ENCODE measurements around the gene DOCK6. TPM values are rescaled to one million over a fixed set of nuclear protein-coding genes. Genes with fewer than 3 reads are reported as not detected.

DOCK6 gene
- total RNA-seq, 1 donor from 2014 or later: 43.2 TPM

DNA sequence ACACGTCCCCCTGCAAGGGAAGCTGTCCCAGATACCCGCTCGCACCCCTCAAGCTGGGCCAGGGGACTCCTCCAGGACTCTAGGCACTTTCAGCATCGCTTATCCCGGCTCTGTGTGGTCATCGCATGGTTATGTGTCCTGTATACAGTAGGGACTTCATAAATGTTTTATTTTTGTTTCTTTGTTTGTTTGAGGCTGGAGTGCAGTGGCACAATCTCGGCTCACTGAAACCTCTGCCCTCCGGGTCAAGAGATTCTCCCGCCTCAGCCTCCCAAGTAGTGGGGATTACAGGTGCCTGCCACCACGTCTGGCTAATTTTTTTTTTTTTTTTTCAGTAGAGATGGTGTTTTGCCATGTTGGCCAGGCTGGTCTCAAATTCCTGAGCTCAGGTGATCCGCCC is 15.4 kb downstream of the DOCK6 start:
- H3K36me3 ChIP-seq: peaks cover 64% of the 10 kb centered on the region
- H3K4me3 ChIP-seq: no peak overlapping the region
- intact Hi-C loops (cut with micrococcal nuclease): no loop called here
- DNase-seq: no peak
- H3K27me3 ChIP-seq (ENCODE audit: low read depth): no peaks in the 10 kb centered on the region
- peak overlapping the region; percentile 91 for H3K27ac ChIP-seq (replicated peaks)
- no peak for TF ChIP-seq CTCF (IDR thresholded peaks at IDR 0.05; ENCODE audit: borderline replicate concordance)
- H3K4me1 ChIP-seq: peaks cover 60% of the 10 kb centered on the region
- H3K9me3 ChIP-seq (replicated peaks): no peaks in the 10 kb centered on the region

GRCh38 chr19:11244846-11245589 is 17.3 kb downstream of the DOCK6 start:
- peak overlapping the region; percentile 91 for H3K27ac ChIP-seq (replicated peaks)
- no peaks in the 10 kb centered on the region for H3K9me3 ChIP-seq (replicated peaks)
- no peak for TF ChIP-seq CTCF (IDR thresholded peaks at IDR 0.05; ENCODE audit: borderline replicate concordance)
- no peak for DNase-seq
- intact Hi-C loops (cut with micrococcal nuclease): no loop called here
- no peak overlapping the region for H3K4me3 ChIP-seq
- peaks cover 64% of the 10 kb centered on the region for H3K36me3 ChIP-seq
- H3K4me1 ChIP-seq: peaks cover 49% of the 10 kb centered on the region
- no peaks in the 10 kb centered on the region for H3K27me3 ChIP-seq (ENCODE audit: low read depth)

DNA sequence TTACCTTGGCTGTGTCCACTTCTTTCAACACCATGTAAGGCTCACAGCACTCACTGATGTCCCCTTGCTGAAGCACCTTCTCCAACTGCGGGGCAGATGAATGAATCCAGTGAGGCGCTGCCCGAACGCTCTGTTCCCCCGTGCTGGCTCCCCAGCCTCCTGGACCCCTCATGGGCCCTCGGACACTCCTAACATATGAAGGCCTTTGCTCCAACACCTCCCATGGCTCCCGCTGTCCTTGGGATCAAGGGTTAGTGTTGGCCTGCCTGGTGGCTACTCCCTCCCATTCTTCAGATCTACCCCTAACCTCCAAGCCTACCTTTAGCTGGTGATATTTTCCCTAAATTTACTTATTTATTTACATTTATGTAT is 18.5 kb downstream of the DOCK6 start:
- DNase-seq: no peak
- peak overlapping the region; percentile 22 for H3K4me3 ChIP-seq
- no peaks in the 10 kb centered on the region for H3K27me3 ChIP-seq (ENCODE audit: low read depth)
- peaks cover 10% of the 10 kb centered on the region for H3K9me3 ChIP-seq (replicated peaks)
- H3K4me1 ChIP-seq: peaks cover 49% of the 10 kb centered on the region
- TF ChIP-seq CTCF (IDR thresholded peaks at IDR 0.05; ENCODE audit: borderline replicate concordance): no peak
- H3K27ac ChIP-seq (replicated peaks): peak overlapping the region; percentile 81
- peaks cover 66% of the 10 kb centered on the region for H3K36me3 ChIP-seq
- intact Hi-C loops (cut with micrococcal nuclease): no loop called here

DNA sequence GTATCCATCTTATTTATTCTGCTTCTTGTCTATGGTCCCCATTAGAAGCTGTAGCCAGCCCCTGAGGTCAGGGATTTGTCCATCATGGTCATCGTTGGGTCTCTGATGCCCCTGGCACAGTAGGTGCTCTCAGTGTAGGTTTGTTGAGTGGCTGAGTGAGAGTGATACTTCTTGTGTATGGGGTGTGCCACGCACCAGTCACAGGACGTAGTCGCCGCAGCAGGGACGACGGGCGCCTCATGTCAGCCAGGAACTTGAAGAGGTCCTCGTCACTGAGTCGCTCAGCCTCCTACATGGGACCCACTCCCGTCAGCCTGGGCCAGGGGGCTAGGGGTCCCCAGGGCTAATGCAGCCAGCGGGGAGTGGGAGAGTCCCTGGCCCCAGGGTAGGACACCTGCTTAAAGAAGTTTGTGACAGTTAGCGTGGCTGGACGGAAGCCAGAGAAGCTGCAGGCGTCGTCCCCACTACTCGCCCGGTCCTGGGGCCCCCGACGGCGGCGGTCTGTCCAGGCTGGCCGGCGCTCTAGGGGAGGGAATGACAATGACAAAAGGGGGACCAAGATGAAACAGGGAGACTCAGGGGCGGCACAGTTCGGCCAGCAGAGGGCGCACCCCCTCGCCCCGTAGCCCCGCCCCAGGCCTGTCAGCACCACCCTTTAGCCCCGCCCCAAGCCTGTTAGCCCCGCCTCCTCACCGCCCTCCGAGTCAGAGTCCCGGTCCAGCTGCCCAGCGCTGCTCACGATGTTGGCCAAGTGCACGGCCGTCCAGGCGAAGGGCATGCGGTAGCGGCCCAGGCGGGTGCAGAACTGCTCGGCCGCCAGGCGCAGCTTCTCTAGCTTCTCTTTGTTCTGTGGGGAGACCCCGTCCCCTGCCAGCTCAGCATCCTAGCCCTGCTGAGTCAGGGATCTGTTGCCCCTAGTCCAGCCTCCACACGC is 19.2 kb downstream of the DOCK6 start:
- intact Hi-C loops (cut with micrococcal nuclease): no loop called here
- DNase-seq: peak; percentile 94
- H3K9me3 ChIP-seq (replicated peaks): peaks cover 13% of the 10 kb centered on the region
- peaks cover 42% of the 10 kb centered on the region for H3K4me1 ChIP-seq
- peaks cover 66% of the 10 kb centered on the region for H3K36me3 ChIP-seq
- TF ChIP-seq CTCF (IDR thresholded peaks at IDR 0.05; ENCODE audit: borderline replicate concordance): peak; percentile 90
- peak overlapping the region; percentile 22 for H3K4me3 ChIP-seq
- peak overlapping the region; percentile 81 for H3K27ac ChIP-seq (replicated peaks)
- no peaks in the 10 kb centered on the region for H3K27me3 ChIP-seq (ENCODE audit: low read depth)

DNA sequence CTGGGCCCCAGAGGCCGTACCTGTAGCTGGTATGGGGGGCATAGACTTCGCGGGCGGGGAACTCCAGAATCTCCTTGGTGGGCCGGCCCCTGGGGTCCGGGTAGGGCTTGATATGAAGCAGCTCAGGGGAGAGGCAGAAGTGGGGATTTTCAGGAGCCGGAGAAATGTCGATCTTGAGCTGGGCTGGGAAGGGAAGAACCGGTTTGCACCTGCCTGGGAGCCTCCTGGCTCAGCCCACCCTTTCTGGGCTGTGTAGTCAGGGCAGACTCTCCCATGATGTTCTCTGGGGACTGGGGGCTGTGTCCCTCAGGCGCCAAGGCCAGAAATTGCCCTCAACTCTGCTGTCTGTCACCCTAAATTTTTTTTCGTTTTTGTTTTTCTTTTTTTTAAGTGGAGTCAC is 20.3 kb downstream of the DOCK6 start:
- H3K9me3 ChIP-seq (replicated peaks): peaks cover 13% of the 10 kb centered on the region
- intact Hi-C loops (cut with micrococcal nuclease): no loop called here
- H3K27me3 ChIP-seq (ENCODE audit: low read depth): no peaks in the 10 kb centered on the region
- peaks cover 32% of the 10 kb centered on the region for H3K4me1 ChIP-seq
- H3K27ac ChIP-seq (replicated peaks): no peak overlapping the region
- no peak overlapping the region for H3K4me3 ChIP-seq
- TF ChIP-seq CTCF (IDR thresholded peaks at IDR 0.05; ENCODE audit: borderline replicate concordance): no peak
- H3K36me3 ChIP-seq: peaks cover 72% of the 10 kb centered on the region
- no peak for DNase-seq

Data from left ventricle myocardium inferior (tissue), 1 donor.